Stimulated activated CD8-positive, alpha-beta memory T cell treated with anti-CD3 and anti-CD28 coated beads, Interleukin-15, amount 100 ng/mL, for 1 hour (primary cell): ENCODE data around the gene OSBPL5.
A peak's percentile ranks its signal among the peaks of the same experiment; 100 is the strongest.
"Not testable (repeated sequence)": the region's sequence is repeated elsewhere in the genome, so short reads cannot be mapped to it uniquely, and the experiment has no call there.

Experiments
- DNase-seq: peaks from one replicate; pipeline ENCODE4 v3.0.0-alpha.2; 2020; ENCODE audit warnings: low read depth

The OSBPL5 gene

DNA sequence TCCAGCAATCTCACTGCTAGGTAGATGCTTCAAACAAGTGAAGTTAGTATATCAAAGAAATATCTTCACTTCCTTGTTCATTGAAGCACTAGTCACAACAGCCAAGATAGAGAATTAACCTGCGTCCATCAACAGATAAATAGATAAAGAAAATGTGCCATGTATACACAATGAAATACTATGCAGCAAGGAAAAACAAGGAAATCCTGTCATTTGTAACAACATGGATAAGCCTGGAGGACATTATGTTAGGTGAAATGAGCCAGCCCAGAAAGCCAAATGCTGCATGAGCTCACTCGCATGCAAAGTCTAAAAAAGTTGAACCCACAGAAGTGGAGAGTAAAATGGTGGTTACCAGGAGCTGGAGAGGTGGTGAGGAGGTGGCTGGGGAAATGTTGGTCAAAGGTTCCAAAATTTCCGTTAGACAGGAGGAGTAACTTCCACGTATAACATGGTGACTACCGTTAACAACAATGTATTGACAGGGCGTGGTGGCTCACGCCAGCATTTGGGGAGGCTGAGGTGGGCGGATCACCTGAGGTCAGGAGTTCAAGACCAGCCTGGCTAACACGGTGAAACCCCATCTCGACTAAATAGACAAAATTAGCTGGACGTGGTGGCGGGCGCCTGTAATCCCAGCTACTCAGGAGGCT, 84.3 kb downstream of the OSBPL5 start:
- DNase-seq: no peak

DNA sequence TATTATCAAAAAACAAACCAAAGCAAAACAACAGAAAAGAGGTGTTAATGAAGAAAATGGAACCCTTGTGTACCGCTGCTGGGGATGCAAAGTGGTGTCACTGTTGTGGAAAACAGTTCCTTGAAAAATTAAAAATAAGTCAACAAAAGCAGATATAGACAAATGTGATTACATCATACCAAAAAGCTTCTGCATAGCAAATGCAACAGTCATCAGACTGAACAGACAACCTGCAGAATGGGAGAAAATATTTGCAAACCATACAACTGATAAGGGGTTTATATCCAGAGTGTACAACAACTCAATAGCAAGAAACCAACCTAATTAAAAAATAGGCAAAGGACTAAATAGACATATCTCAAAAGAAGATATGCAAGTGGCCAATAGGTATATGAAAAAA, 85.0 kb downstream of the OSBPL5 start:
- DNase-seq: no peak

DNA sequence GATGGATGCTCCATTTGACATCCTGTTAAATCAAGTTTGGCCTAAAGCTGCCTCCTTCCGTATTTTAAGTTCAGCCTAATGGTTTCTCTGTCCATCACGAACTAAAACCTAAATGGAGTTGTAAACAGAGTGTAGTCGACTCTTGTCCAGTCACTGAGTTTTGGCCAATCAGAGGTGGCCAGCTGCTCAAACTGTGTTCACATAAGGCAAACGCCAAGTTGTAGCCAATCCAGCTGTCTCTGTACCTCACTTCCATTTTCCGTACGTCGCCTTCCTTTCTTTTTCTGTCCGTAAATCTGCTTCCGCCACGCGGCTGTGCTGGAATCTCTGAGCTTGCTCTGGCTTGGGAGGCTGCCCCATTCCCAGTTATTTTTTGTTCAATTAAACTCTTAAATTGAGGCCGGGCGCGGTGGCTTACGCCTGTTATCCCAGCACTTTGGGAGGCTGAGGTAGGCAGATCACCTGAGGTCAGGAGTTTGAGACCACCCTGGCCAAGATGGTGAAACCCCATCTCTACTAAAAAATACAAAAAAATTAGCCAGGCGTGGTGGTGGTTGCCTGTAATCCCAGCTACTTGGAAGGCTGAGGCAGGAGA, 87.2 kb downstream of the OSBPL5 start:
- no peak for DNase-seq

DNA sequence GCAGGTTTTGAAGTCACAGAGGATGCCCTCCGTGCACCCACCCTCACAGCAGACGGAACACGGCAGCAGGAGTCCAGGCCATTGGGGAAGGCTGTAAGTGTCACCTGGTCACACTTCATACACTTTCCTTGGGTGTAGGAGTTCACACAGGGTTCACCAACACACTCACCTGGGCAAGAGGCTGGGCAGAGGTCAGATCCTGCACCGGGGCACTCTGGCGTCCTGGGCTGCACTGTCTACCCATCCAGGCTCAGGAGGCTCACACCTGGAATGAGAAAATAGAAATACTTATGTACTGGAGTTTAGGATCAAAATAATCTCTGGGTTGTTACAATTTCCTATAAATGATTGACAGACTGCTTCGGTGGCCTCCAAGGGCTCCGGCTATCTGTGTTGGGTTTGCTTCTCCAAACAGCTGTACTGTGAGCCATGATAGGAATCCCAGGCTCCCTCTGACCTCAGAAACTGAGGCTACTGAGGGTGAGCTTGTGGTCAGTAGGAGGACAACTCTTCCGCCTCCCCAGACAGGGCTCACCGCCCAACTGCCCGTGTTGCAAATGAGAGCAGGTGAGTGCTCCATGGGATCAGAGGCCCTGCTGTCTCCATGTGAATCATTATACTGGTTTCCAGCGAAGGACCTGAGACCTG, 87.8 kb downstream of the OSBPL5 start:
- DNase-seq: no peak

DNA sequence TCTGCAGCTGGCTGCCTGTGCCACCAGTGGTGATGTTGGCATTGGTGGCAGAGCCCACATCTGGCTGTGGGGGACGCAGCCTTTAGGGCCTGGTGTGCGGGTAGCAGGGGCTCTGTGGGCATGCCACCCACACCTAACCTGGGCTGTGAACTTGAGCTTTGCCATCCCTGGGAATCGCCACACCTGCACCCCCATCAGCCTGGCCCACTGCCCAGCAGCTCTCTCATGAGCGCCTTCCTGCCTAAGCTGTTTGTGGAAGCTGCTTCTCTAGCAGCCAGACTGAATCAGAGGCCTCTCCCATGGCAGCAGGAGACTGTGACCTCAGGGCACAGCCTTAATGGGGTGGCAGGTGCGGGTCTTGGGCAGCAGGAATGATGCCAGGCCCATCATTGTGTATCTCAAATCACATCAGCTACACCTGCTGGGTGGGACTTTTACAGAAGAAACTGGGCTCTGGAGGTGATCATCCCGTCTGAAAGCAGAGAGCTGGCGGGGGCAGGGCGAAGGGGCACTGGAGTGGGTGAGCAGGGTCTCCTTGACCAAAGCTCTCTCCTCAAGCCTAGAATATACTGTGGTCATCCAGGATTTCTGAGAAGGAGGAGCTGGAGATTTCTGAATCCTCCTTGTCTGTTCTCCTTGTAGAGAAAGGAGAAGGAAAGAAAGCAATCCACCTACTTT, 90.1 kb downstream of the OSBPL5 start:
- DNase-seq: no peak

DNA sequence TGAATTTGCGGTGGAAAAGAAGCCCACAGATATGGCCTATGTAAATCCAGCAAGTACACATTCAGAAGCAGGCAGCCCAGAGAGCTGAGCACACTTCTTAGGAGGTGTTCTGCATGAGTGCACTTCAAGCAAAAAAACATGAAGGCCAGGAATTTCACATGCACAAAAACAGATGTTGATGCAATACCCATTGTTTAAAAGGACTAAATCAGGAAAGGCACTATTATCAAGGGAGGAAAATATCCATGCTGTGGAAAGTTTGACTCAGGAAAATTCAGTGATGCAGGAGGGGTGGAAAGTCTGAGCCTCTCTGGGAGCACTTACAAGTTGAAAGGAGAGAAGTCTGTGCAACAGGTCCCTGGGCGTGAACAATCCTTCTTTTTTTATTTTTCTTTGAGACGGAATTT, 92.1 kb downstream of the OSBPL5 start:
- DNase-seq: no peak

DNA sequence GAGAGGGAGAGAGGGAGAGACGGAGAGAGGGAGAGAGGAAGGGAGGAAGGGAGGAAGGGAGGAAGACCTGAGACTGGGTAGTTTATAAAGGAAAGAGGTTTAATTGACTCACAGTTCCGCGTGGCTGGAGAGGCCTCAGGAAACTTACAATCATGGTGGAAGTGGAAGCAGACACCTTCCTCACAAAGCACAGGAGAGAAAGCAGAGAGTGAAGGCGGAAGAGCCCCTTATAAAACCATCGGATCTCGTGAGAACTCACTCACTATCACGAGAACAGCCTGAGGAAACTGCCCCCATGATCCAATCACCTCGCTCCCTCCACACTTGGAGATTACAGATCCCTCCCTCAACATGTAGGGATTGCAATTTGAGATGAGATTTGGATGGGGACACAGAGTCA, 95.7 kb downstream of the OSBPL5 start:
- DNase-seq: no peak

DNA sequence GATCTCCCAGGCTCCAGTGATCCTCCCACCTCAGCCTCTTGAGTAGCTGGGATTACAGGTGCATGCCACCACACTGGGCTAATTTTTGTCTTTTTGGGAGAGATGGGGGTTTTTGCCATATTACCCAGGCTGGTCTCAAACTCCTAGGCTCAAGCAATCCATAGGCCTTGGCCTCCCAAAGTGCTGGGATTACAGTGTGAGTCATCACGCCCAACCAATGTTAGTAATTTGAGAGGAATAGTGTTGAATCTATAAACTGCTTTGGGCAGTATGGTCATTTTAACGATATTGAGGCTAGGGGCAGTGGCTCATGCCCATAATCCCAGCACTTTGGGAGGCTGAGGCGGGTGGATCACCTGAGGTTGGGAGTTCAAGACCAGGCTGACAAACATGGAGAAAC, 98.8 kb downstream of the OSBPL5 start:
- not testable (repeated sequence) for DNase-seq

DNA sequence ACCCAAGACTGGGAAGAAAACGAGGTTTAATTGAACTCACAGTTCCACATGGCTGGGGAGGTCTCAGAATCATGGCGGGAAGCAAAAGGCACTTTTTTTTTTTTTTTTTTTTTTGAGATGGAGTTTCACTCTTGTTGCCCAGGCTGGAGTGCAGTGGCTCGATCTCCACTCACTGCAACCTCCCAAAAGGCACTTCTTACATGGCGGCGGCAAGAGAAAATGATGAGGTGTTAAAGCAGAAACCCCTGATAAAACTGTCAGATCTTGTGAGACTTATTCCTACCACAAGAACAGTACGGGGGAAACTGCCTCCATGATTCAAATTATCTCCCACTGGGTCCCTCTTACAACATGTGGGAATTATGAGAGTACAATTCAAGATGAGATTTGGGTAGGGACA, 100.4 kb downstream of the OSBPL5 start:
- not testable (repeated sequence) for DNase-seq

DNA sequence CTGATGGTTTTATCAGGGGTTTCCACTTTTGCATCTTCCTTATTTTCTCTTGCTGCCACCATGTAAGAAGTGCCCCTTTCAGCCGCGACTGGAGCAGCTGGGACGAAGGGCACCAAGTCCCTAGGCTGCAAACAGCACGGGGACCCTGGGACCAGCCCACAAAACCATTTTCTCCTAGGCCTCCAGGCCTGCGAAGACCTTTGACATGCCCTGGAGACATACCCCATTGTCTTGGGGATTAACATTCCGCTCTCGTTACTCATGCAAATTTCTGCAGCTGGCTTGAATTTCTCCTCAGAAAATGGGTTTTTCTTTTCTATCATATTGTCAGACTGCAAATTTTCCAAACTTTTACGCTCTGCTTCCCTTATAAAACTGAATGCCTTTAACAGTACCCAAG, 101.2 kb downstream of the OSBPL5 start:
- not testable (repeated sequence) for DNase-seq

DNA sequence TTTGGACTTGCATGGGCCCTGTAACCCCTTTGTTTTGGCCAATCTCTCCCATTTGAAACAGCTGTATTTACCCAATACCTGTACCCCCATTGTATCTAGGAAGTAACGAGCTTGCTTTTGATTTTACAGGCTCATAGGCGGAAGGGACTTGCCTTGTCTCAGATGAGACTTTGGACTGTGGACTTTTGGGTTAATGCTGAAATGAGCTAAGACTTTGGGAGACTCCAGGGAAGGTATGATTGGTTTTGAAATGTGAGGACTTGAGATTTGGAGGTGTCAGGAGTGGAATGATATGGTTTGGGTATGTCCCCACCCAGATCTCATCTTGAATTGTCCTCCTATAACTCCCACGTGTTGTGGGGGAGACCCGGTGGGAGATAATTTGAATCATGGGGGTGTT, 101.7 kb downstream of the OSBPL5 start:
- DNase-seq: not testable (repeated sequence)

DNA sequence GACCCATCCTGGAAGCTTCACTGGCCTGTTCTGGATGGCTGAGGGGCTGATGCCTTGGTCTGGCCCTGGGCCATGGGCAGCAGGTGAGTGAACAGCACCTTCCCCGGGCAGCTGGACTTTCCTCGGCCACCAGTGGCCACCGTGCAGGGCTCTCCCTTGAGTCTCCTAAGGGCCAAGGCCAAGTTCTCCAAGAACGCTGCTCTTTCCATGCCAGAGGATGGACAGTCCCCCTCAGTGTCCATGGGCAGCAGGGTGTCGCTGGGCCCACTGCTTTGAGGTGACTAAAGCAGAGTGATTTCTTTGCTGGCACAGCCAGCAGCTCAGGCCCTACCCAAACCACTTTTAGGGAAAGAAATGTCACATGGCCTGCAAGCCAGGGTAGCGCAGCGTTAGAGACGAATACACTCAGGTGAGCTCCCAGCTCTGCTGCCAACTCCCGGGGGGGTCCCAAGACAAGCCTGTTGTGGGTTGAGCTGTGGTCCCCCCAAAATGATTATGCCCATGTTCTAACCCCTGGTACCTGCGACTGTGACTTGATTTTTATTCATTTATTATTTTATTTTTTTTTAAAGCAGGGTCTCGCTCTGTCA, 104.6 kb downstream of the OSBPL5 start:
- no peak for DNase-seq

DNA sequence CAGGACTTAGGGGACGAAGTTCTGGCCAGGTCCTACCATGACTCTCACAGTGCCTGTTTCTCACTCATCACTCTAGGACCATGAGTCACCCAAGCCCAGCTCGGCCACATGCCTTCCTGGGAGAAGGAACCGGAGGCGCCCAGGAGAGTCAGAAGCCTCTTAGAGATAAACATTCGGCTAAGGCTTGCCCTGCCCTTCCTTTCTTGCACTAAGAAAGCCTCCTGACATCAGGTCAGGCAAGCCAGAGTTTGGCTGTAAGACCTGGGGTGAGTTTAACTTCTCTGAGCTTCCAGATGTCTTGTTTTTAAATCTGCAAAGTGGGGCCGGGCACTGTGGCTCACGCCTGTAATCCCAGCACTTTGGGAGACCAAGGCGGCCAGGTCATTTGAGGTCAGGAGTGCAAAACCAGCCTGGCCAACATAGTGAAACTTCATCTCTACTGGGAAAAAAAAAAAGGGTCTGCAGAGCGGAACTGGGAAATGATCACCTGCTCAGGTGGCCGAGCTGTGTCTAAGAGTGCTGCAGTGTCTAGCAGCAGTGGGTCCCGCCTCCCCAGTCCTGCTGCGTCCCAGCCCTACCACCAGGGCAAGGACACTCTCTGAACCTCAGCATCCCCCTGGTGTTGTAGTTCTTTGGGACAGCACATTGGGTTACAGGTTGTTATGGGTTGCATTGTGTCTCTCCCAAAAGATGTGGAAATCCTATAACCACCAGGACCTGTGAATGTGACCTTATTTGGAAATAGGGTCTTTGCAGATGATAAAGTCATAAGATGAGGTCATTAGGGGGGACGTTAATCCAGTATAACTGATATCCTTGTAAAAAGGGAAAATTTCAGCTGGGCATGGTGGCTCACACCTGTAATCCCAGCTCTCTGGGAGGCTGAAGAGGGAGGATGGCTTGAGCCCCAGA, 106.1 kb downstream of the OSBPL5 start:
- DNase-seq: no peak

DNA sequence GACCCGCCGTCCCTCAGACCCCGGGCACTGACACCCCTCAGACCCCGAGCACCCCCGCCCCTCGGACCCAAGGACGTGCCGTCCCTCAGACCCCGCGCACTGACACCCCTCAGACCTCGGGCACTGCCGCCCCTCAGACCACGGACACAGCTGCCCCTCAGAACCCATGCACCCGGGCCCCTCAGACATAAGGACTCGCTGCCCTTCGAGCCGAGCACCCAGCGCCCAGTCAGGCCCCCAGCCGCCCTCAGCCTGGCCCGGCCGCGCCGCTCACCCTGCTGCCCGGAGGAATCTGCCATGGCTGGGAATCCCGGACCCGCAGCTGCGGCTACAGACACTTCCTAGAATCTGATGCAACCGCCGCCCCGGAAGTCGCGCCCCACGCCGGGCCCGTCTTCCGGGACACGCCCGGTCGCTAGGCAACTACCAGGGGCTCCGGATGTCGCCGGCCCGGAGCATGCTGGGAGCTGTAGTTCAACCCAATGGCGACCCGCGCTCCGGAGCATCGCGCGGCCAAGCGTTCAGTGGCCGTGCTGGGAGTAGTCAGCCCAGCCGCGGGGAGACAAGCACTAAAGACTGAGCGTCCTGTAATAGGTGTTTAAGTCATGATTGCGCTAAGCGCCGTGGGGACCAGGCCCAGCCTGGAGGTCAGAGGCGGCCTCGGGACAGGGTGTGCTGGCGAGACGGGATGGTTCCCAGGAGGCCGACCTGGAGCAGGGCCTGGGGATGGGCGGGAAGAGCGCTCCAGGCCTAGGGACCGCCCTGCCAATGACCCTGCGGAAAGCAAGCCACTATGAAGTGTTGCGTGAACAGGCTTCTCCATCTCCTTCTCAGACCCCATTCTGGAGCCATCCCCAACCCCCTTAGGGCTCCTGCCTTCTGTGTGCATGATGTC, 107.8 kb downstream of the OSBPL5 start, which contains the start of gene CARS1:
Gene CARS1 (minus strand): TSS at position 355 of the 895 bp plus-strand sequence. CDS start 56 bp downstream, at position 299.
- DNase-seq: peak; percentile 80

DNA sequence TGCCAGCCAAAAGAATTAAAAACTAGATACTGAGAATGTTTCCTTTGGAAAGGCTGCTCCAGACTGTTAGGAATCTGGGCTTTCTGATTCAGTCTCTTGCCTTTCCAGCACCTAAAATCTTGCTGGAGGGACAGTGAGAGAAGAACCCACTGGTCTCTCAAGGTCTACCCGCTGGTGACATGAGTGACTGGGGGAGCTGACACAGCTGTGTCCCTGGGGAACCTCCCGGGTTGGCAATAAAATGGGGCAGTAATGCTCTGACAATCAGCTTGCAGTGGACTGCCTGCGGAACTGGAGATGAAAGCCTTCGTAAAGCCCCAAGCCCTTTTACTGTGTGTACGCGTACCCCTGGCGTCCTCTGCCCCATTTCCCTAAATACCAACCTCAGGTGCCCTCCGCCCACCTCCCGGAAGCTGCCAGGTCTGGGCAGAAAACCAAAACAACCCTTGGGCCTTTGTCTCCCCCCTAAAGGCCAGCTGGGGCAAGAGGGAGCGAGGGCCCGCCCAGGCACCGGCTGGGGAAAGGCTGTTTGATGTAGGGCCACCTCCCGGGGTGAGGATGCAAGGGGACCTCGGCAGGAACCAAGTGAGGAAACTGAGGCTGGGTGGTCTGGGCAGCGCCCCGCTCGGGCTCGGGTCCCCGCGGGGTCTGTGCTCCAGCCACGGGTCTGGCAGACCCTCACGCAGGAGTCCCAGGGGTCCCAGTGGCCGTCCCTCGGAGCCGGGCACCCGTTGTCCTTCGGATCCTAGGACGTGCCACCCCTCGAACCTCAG, 108.6 kb downstream of the OSBPL5 start:
- no peak for DNase-seq

DNA sequence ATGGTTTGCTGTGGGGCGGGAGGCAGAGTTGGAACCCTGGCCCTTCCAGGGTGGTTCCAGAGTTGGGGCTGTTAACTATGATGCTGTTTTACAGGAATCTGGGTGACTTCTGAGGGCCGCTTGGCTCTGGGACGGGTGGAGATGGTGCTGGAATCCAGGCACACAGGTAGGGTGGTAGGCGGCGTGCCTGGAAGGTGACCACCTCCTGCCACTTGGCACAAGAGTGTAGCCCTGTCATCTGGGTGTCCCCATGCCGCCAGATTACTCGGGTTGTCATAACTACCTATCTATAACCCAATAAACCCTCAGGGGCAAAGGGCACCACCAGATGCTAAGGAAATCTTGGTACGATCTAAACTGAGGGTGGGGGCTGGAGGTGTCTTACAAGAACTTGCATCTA, 109.2 kb downstream of the OSBPL5 start:
- DNase-seq: no peak

DNA sequence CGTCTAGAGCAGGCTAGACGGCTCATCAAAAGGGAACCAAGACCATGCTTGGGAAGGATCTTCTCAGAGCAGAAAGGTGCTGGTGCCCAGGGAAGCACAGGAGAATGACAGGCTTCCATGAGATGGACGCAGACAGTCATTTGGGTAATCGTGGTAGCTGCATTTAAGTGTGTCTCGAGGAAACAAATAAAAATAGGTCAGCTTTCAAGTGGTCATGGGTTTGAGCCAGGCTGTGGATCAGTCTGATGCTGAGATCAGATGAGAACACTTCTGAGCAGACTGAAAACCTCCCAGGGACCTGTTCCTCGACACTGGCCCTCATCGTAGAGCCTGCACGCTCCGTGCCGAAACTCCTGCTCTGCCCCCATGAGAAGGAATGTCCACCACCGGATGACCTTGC, 112.5 kb downstream of the OSBPL5 start:
- no peak for DNase-seq

DNA sequence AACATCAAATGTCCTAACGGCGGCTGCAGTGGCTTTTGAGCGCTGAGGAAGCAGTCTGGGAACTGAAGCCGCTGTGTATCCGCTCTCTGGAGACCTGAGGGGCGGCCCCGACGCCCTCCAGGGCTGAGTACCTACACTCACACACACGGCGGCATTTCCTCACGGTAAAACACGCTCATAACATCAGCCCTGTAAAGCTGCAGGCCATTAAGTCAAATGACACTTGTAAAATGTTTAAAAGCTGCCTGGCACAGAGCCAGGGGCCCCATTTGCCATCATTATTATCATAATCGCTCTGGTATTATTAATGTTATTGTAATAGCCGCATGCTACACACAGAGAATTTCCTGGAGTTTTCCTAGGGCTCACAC, 113.0 kb downstream of the OSBPL5 start:
- no peak for DNase-seq

DNA sequence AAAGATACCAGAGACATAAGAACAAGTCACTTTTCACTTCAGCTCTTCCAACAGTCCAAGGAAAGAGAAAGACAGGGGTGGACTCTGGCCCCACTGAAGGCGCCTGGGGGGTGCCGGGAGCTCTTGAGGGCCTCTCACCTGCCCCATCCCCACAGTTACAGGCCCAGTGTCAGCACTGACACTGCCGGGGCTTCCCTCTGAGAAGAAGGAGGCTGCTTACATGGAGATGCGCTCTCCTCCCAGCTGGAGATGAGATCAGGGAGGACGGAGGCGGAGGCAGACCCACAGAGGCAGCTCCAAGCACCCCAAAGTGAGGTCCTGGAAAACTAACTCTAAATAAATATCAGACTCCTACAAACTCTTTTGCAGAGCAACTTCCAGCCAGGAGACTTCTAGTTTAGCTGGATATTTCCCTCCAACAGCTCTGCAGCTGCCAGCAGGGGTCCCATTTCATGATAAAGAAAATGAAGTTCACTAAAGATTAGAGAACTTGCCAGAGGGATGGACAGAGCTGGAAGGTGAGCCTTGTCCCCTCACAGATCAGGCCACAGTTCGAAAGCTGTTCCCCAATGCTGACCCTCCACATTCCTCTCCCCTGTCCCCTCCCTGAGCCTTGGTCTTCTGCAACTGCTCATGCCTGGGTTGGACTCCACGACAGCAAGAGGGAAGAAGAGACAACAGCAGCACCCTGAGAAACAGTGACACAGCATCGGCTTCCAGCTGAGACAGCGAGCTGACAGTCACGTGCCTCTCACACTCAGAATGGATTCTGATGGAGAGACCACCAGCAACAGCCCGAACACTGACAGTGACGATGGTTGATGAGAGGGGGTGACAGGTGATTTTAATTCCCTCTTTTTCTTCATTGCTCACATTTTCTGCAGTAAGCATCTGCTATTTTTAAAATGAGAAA, 113.7 kb downstream of the OSBPL5 start:
- DNase-seq: no peak
